Ishikawa (cell line): ENCODE measurements around the gene ARHGDIA.

Source experiments
- CEBPB ChIP-seq: IDR thresholded peaks from 2 replicates; pipeline ENCODE4 v1.6.1; 2012
- EGR1 ChIP-seq: IDR thresholded peaks from 2 replicates; pipeline ENCODE4 v1.6.1; 2012
- EP300 ChIP-seq: IDR thresholded peaks from 2 replicates; pipeline ENCODE4 v1.6.1; 2012; ENCODE audit warnings: borderline replicate concordance
- RAD21 ChIP-seq: IDR thresholded peaks from 2 replicates; pipeline ENCODE4 v1.6.1; 2012; ENCODE audit warnings: low read depth
- TAF1 ChIP-seq: IDR thresholded peaks from 2 replicates; pipeline ENCODE4 v1.6.1; 2012; ENCODE audit warnings: low read depth, mild to moderate bottlenecking
- TCF12 ChIP-seq: IDR thresholded peaks from 2 replicates; pipeline ENCODE4 v1.6.1; 2012; ENCODE audit warnings: low read depth
- YY1 ChIP-seq: IDR thresholded peaks from 2 replicates; pipeline ENCODE4 v1.6.1; 2012; ENCODE audit warnings: low read depth
- TF ChIP-seq, protein P1 (sequence below): IDR thresholded peaks from 2 replicates; pipeline ENCODE4 v1.6.1; 2012
- TF ChIP-seq, protein P2 (sequence below): IDR thresholded peaks from 2 replicates; pipeline ENCODE4 v1.6.1; 2012; ENCODE audit warnings: low read depth, mild to moderate bottlenecking
- TF ChIP-seq, protein P3 (sequence below): IDR thresholded peaks from 2 replicates; pipeline ENCODE4 v1.6.1; 2012

DNA sequence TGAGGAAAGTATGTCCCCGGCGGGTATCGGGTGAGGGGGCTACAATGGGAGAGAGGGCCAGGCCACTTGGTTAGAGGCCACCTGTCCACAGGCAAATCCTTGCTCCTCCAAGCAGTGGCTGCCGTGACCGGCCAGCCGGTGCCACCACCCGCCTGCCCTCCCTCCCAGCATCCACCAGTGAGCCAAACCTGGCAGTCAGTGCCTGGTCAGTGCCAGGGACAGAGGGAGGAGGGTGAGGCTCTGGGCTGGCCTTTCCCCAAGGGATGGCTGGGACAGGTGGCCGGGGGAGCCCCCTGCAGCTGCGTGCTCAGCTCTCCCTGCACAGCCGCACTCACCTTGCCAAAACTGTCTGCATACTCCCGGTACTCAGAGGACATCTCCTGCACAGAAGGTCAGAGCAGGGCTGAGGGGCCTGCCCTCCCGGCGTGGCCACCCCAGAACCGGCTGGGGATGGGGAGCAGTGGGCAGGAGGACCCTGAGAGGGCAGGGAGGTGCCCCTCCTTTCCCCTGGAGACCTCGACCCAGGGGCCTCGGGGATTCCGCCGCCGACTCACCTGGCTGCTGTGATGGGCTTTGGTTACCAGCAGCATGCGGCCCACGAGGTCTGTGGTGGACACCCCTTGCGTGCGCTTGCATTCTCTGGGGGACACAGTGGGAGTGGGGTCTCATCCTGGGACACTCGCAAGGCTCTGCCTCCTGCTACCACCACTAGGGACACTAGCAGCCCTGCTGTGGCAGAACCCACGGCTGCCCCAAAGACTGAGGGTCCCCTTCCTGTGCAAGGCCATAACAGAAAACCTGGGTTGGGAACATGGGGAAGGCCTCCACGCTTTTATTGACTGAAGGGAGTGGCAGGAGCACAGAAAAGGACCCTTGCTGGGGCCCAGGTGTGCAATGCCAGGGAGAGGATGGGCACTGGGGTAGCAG is 36.3 kb upstream of the ARHGDIA start:
- TF ChIP-seq TCF12 (no peak), EP300 (no peak), CEBPB (no peak), EGR1 (no peak), RAD21 (no peak), TAF1 (no peak), YY1 (no peak)
- TF ChIP-seq, protein P1, sequence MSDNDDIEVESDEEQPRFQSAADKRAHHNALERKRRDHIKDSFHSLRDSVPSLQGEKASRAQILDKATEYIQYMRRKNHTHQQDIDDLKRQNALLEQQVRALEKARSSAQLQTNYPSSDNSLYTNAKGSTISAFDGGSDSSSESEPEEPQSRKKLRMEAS, result no peak
- TF ChIP-seq, protein P2, sequence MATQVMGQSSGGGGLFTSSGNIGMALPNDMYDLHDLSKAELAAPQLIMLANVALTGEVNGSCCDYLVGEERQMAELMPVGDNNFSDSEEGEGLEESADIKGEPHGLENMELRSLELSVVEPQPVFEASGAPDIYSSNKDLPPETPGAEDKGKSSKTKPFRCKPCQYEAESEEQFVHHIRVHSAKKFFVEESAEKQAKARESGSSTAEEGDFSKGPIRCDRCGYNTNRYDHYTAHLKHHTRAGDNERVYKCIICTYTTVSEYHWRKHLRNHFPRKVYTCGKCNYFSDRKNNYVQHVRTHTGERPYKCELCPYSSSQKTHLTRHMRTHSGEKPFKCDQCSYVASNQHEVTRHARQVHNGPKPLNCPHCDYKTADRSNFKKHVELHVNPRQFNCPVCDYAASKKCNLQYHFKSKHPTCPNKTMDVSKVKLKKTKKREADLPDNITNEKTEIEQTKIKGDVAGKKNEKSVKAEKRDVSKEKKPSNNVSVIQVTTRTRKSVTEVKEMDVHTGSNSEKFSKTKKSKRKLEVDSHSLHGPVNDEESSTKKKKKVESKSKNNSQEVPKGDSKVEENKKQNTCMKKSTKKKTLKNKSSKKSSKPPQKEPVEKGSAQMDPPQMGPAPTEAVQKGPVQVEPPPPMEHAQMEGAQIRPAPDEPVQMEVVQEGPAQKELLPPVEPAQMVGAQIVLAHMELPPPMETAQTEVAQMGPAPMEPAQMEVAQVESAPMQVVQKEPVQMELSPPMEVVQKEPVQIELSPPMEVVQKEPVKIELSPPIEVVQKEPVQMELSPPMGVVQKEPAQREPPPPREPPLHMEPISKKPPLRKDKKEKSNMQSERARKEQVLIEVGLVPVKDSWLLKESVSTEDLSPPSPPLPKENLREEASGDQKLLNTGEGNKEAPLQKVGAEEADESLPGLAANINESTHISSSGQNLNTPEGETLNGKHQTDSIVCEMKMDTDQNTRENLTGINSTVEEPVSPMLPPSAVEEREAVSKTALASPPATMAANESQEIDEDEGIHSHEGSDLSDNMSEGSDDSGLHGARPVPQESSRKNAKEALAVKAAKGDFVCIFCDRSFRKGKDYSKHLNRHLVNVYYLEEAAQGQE, result no peak
- TF ChIP-seq, protein P3, sequence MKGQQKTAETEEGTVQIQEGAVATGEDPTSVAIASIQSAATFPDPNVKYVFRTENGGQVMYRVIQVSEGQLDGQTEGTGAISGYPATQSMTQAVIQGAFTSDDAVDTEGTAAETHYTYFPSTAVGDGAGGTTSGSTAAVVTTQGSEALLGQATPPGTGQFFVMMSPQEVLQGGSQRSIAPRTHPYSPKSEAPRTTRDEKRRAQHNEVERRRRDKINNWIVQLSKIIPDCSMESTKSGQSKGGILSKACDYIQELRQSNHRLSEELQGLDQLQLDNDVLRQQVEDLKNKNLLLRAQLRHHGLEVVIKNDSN, result no peak
